Hepatocyte (in vitro differentiated cells): Measurements from ENCODE around the gene CDK14.

Experiments used
- EZH2 ChIP-seq: fragments of 200-600 bp; sonication (generic); IDR thresholded peaks from 2 replicates; pipeline ENCODE4 v1.6.1; 2016; ENCODE audit warnings: antibody characterized with exemption, mild to moderate bottlenecking, borderline replicate concordance
- TF ChIP-seq, protein P1 (sequence below): fragments of 200-600 bp; sonication (generic); IDR thresholded peaks from 2 replicates; pipeline ENCODE4 v1.5.1; 2016; ENCODE audit warnings: antibody characterized with exemption, mild to moderate bottlenecking; ENCODE audit not compliant: poor library complexity

- TF ChIP-seq, protein P1, sequence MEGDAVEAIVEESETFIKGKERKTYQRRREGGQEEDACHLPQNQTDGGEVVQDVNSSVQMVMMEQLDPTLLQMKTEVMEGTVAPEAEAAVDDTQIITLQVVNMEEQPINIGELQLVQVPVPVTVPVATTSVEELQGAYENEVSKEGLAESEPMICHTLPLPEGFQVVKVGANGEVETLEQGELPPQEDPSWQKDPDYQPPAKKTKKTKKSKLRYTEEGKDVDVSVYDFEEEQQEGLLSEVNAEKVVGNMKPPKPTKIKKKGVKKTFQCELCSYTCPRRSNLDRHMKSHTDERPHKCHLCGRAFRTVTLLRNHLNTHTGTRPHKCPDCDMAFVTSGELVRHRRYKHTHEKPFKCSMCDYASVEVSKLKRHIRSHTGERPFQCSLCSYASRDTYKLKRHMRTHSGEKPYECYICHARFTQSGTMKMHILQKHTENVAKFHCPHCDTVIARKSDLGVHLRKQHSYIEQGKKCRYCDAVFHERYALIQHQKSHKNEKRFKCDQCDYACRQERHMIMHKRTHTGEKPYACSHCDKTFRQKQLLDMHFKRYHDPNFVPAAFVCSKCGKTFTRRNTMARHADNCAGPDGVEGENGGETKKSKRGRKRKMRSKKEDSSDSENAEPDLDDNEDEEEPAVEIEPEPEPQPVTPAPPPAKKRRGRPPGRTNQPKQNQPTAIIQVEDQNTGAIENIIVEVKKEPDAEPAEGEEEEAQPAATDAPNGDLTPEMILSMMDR = no peak
- no peak for TF ChIP-seq EZH2
Observed at GRCh38 chr7:91051966-91052365, 455.8 kb downstream of the CDK14 start.
